ENCODE results near the gene OSBPL10.

Gene OSBPL10

DNA sequence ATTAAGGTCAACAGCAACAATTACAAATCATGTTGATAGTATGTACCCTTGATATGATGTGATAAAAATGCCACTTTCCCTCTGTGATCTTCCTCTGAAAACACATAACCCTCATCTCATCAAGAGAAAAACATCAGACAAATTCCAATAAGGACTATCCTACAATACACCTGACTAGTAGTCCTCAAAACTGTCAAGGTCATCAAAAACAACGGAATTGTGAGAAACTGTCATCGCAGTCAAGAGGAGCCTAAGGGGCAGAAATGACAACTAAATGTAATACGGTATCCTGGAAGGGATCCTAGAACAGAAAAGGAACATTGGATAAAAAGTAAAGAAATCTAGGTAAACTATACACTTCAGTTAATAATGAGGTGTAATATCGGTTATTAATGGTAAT is 59.2 kb downstream of the OSBPL10 start:
- DNase-seq = no peak

DNA sequence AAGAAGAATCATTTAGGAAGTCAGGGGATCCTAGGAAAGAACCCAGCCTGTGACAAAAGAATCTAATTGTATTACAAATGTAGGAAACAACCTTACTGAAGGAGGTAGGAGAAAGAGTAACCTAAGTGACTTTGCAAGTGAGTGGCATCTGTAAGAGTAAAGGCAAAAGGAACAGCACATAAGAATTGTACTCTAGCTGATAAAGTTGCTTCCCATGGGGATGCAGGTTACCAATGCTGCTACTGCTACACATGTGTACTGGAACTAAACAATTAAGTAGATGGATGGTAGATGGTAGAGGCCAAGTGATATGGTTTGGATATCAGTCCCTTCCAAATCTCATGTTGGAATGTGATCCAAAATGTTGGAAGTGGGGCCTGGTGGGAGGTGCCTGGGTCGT is 60.8 kb downstream of the OSBPL10 start:
- DNase-seq = no peak

DNA sequence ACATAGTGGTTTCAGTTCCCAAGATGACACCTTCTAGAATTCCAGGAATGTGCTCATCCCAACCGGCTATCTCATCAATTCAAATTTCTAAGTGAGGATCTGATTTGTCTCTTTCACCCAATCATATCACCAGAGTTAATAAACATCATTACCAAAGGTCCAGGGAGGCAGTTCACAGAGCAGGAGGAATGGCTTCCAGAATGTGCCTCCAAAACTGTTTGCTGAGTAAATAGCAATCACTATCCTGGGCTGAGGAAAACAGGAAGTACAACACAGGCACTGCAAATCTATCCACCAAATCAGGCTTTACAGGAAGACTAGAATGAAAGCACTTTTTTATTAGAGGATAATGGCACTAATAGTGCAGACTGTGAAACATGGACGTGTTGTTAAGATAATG is 61.5 kb downstream of the OSBPL10 start:
- DNase-seq = no peak

DNA sequence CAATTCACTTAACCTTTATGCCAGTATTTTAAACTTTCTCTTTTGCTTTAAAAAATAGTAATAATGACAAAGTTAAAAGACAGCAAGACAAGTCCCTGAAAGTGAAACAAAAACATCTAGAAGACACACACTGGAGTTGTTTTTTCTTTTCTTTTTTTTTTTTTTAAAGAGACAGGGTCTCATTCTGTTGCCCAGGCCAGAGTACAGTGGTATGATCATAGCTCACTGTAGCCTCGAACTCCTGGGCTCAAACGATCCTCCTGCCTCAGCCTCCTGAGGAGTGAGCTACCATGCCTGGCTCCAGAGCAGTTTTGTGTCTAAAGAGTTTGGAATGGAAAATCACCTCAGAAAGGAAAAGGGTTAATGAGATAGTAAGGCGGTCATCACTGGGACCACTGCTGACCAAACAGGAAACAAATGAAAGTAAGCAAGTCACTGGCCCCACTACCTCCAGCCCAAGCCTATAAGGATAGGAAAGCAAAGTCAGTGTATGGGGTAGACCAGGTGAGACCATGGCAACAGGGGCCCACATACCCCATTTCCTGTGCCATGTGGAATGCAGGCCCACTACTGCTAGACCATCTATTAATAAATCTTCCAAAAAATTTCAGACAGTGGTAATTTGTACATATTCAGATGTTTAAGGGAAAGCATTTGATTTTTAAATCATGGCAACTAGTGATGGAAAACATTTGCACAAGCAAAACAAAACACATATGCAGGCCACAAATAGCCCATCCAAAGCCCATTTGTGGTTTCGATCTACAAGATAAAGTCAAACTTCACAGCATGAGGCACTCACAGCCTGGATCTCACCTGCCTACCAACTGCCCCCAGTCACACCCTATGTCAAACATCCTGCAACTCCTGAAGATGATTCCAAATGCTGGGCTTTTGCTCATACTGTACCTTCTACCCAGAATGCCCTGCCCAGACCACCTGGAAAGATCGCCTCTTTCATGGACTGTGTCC is 62.6 kb downstream of the OSBPL10 start:
- no peak for DNase-seq

DNA sequence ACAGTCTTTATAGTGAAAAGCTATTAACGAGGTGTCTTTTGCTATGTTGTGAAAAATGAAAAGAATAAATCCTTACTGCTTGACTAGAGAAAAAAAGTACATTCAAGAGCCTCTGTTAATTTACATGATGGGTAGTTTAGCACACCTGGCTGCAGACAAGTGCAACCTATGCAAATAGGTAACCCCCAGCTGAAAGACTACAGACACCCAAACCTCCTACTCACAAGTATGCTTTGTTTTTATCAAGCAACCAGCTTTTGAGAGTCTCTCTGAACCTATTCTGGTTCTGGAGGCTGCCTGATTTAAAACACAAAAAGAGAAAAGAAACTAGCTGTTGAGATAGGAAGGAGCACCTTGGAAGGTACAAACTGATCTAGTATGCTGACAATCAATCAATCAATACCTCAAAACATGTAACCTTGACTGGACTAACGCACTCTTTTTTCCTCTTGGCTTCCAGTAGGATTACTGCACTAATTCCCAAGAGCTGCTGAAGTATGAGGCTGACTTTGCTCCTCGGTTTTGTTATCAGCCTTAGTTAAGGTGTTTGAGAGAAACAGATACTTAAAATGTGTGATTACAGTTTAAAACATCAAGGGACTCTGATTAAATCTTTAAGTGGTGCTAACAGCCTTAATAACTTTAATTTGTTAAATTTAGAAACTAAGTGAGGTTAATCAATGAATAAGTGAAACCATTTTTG is 63.6 kb downstream of the OSBPL10 start:
- DNase-seq = no peak

DNA sequence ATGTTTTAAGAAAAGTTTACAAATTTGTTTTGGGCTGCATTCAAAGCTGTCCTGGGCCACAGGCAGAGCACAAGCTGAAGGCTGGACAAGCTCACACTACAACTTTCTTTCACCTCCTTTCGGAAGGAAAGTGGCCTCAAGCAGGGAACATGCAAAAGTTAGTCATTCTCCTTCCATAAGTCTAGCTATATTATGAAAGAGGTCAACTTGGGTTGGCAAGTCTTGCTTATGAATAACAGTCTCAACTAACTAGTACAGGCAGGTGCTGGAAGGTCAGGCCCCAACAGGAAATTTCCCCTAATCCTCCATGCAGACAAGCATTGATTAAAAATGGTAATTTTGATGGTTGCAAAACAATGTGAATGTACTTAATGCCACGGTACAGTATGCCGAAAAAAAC is 69.4 kb downstream of the OSBPL10 start:
- DNase-seq = no peak

DNA sequence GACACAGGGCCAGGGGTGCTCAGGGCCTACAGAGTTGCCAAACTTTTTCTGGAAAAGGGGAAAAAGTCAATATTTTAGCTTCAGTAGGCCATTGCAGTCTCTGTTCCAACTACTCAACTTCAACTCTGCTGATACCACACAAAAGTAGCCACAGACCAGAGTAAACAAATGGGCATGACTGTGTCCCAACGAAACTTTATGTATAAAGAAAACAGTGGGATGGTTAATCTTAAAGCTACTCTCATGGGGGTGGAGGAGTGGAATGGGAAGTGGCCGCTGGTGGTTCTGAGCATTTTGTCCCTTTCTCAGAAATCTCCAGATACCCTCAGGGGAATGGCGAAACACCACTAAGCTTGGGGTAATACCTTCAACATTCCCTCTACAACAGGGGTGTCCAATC is 69.9 kb downstream of the OSBPL10 start:
- DNase-seq = no peak

DNA sequence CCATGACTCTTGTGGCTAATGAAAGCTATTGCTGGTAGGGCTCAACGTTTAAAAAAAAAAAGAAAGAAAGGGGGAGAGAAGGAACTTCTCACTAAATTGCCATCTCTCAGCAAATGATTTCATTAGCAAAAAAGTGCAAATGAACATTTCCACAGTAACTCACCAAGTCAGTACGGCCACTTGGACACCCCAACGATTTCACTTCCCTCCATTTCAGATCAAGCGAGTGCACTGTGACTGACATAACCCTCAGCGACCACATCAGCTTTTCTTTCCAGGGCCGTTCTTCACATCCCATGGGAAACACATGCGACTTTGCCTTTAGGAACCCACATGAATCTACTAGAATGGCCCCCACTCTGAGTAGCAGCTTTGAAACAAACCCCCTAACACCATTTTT is 71.6 kb downstream of the OSBPL10 start:
- DNase-seq = no peak

DNA sequence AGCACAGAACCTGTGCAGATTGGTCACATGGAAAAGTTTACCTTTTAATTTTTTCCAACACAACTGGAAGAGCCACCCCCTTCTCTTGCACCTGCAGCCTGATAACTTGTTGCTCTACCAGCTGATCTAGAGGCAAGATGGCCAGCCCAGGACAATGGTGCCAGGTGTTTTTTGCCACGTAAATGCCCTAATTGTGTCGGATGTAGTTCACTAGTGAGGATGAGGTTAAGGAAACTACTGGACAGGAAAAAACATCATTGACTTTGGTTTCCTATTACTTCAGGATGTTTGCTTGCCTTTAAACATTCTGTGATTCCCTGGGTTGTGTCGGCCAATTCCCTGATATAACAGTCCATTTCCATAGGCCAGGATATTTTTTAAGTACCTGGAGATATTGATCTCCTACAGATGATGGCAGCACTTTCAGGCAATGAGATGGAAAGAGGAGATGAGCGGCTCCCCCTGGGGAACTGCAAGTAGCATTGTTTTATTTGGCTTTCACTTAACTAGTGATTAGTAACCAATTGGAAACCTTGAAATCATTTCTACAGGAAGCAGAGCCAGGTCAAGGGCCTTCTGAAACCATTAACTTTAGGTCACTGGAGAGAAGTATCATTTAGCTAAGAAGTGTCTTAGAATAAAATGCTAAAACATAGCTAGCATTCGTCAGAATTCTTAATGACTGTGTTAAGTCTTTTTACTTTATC is 72.5 kb downstream of the OSBPL10 start:
- DNase-seq = no peak

DNA sequence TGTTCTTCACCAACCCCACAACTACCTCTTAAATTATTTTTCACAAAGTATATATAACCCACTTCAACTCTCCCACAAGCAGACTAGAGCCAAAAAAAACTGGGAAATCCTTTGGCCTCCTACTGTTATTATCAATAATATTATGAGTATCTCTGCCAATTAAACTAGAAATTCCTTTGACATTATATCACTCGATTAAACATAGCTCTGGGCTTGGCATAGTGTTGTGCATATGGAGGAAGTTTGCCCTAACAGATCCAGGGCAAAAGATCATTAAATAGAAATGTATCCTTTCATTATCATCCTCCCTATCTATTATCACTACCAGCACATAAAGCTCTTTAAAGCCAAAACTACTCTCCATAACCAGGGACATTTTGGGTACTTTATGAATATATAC is 74.9 kb downstream of the OSBPL10 start:
- DNase-seq = no peak

DNA sequence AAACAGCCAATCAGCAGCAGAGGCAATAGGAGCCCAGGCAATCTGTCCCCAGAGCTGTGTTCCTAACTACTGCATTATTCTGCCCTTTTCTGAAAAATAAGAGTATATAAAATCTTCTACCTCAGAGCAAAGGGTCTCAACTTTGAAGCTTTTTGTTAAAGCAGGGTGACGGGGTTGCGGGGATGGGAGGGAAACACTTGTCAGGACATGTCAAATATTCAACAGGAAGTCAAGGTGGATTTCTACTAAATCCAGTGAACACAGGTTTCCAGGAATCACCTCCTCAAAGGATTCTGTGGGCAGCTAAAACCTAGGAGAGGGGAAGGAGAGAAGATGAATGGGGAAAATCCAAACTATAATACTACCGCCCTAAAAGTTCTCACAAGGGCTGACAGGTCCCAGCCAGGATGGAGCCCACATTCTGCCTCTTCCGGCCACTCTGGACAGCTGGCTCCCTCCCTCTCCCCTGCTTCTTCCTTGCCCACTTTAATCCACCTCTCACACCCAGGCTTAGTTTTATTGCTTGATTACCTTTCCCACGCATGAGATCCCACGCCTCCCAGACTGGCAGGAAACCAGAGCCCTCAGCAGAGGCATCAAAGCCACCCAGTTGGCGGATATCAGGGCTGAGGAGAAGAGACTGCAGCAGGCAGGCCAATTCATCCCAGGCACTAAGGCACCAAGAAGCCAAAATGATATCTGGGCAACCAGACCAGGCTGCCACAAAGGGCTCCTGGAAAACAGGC is 77.2 kb downstream of the OSBPL10 start:
- DNase-seq = no peak

DNA sequence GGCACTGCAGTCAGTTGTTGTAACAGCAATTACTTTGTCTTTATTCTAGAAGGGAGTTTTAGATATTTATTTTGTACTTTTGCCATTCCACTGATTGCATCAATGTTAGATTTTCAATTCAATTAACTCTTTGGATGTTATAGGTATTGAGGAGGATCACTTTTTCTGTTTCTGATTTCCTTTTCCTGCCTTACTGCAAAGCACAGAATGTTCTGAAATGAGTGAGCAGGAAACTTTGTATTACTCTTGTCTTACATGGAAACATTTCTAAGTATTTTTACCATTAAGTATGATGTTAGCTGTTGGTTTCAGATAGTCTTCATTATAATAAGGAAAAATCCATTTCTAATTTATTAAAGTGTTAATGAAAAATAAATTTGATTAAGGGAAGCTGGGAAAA is 80.5 kb downstream of the OSBPL10 start:
- DNase-seq = no peak

DNA sequence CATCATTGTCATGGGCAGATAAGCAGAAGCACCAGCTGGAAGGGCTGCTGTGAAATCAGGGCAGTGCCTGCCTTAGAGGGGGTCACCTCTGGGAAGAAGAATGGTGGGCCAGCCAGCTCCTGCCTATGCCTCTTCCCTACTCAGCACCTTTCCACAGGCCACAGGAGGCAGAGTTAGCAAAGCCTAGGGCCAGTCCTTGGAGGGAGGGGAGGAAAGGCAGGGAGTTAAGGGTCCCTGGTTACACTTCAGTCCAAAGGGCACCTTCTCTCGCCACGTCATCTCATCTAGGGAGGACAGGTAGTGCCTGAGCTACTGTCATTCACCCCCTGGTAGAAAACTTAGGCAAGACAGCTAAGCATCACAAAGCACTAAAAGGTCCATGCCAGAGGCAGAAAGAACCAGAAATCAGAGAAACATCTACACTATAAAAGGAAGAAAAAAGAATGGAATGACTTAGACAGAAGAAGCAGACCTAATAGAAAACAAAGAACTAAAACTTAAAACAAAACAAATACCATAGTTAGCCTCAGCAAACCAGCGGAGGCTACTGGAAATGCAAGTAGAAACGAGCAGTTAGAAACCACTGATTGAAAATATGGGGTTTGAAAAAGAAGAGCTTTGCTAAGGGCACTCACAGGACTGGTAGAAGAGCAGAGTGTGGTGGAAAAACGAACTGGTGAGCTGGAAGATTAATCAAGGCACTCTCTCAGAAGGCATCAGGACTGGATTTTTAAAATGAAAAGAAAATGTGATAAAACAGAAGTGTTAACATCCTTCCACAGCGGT is 84.2 kb downstream of the OSBPL10 start:
- DNase-seq = no peak

DNA sequence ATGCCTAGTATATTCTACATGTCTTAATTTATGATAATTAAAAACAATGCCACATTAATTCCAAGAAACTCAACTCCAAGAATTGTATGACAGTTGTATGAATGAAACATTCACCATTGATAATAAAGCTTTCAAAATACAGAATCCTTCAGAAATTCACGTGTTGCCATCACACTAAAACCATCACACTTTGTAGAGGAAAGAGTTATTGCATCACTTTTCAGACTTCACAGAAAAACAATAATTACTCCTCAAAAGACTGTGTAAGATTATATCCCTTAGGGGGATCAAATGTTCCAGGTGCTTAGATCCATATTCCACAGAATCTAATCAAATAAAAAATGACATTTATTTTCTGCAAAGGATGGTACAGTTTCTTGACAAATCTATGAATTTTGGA is 85.0 kb downstream of the OSBPL10 start:
- no peak for DNase-seq

DNA sequence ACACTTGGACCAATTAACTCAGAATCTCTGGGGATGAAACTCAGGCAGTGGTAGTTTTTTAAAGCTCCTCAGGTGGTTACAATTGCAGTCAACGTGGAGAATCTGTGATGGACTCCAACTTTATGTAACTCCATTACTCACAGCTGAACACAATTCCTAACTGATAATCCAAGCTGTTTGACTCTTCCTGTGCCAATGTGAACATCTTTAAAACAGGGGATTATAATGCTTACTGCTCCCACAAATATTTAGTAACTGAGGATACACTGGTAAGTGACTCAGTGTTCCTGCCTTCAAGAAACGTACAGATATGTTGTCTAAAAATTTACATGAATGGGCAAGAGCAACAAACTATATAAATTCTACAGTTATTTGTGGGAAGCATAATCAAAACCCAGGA is 85.6 kb downstream of the OSBPL10 start:
- DNase-seq = no peak

DNA sequence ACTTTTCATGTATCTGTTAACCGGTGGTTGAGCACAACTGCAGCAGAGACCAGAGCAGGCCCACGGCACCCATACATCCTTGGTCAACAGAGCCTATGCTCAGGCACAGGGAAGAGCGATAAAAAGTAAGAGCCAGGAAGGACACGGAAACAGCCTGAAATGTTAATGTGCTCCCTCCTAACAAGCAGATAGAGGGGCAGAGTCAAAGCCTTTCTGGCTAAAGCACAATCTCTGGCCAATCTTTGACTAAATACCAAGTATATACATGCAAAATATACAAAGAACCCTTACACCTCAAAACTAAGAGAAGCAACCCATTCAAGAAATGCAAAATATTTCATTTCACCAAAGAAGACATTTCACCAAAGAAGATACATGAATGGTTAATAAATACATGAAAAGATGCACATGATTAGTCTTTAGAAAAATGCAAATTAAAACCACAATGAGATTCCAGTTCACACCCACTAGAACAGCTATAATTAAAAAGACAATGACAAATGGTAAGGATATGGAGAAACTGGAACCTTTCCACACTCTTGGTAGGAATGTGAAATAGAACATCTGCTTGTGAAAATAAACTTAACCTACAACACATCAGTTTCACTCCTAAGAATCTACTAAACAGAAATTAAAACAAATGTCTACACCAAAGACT is 88.0 kb downstream of the OSBPL10 start:
- no peak for DNase-seq

DNA sequence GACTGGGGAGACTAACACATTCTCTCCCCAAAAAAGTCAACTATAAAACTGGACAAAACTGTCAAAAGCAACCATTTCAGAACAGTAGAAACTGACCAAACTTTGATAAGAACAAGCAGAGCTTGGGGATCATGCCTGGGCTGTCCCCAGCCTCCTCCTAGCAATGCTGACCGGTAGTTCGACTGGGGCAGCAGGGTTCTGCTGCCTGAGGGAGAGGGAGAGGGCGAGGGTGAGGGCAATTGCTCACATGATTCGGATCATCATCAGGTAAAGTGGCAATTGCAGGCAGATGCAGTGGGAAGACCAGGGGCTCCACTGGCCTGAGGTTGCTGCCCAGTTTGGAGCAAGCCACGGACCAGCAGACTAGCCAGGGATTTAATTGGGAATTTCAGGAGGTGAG is 88.6 kb downstream of the OSBPL10 start:
- no peak for DNase-seq

DNA sequence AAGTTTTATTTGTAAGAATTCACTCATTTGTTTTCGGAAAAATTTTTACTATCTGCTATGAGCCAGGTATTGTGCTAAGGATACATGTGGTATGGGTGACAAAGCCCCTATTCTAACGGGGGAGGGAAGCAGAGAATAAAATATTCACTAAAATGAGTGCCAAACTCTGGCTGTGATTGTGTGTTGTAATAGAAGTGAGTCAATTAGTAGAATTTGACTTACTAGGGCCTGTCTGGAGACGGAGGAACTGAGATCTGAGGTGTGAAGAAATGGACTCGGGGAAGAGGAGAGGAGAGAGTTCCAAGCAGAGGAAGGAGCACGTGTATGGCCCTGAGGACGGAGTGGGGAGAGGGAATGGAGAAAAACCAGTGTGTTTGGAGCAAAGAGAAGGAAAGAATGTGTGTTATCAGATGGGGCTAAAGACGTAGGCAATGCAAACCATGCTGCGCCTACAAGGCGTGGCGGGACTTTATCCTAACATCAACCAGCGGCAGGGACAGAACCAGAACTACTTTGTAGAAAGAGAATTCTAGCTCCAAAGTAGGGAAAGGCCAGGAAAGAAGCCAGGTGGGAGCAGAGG is 89.1 kb downstream of the OSBPL10 start:
- no peak for DNase-seq

DNA sequence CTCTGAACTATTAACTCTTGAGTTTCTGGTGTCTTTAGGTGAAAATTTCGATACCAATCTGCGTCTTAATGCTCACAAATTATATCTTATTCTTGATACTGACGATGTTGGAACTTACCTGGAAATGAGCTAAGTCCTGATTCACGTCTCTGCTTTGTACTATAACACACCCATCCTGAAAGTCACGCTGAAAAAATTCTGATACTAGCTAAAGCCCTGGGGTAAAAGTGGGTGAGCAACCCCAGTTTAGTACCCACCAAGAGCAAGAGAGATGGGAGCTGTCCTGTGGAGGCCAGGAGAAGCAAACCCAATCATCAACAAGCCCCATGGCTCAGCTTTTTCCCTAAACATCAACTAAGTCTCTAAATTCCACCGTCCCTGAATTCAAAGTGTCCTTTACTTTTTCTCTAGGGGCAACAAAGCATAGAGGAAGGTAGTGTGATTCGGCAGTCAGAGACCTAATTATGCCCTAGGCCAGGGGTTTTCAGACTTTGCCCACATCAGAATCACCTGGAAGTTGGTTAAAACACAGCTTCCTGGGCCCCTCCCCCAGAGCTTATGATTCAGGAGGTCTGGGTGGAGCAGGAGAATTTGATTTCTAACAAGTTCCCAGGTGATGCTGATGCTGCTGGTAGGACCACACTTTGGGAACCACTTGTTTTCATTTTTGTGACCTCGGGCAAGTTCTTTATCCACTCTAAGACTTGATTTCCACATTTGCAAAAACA is 90.2 kb downstream of the OSBPL10 start:
- no peak for DNase-seq

DNA sequence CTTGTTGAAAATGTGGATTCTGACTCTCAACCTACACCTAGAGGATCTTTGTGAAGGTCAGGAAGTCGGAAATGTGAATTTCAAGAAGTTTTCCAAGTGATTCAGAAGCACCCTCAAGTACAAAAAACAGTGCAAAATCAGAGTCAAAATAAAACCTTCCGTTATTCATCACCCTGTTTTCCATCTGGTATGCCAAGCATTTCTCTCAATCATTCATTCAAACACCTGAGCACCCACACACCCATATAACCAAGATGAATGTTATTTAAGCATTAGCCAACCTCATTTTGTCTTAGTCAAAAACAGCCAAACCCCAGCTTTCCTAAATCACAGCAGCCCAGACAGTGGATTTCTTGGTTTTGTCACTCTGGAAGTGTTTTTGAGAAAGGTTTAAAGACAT is 91.1 kb downstream of the OSBPL10 start:
- no peak for DNase-seq

Data from CD4-positive, alpha-beta T cell treated with Interferon gamma for 1 hour (primary cell).